Hypothalamus (tissue), 51 donors: Measurements from ENCODE around the gene RASGRP4.
"Not testable (repeated sequence)": the region's sequence is repeated elsewhere in the genome, so short reads cannot be mapped to it uniquely, and the experiment has no call there.

Experiments used
- DNase-seq, 51 donors: peaks; one replicate each; lab custom pipeline; 2025; lab: John Stamatoyannopoulos, UW

Gene RASGRP4

DNA sequence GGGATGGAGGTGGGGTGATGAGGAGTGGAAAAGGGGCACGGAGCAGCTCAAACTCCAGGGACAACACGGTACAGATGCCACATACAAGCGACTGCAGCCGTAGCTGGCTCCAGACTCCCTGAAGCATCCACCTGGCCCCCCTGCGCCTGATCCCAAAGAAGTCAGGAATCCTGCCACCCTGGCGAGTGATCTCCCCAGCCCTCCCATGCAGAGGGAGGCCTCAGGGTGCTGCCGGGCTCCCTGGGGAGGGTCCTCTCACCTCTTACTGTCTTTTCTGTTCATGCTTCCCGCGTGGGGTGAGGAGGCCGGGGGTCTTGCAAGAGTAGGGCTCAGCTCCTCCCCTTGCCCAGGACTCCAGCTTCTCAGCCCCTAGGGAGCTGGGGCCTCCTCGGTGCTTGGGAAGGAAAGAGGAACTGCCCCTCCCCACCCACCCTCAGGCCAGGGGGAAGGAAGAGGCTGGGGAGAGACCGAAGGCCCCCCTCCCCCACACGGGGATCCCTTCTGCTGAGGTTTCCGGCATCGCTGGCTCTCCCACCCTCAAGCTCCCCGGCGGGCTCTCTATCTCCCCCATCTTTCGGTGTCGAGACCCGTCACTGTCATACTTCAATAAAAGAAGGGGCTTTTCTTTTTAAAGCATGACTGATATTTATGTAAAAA, at the start of gene RASGRP4:
RASGRP4 (minus strand) TSS at position 410 of the 657 bp plus-strand sequence; CDS start at position 282, 128 bp downstream.
- peak in 13 of 51 donors; percentile 1 to 34 (median 7) for DNase-seq

DNA sequence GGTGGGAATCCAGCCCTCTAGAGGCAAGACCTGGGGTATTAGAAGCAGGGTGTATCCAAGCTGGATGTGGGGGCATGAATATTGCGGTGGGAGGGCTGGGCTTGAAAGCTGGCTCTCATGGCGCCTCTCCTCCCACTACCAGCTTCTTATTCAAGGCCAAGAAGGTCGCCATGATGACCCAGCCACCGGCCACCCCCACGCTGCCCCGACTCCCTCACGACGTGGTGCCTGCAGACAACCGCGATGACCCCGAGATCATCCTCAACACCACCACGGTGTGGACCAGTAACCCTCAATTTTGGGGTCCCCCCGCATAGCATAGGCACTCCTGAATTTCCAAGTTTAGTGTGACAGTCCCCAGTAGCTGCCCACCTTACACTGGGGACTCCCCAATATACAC, 49.2 kb upstream of the RASGRP4 start:
- DNase-seq = no peak

DNA sequence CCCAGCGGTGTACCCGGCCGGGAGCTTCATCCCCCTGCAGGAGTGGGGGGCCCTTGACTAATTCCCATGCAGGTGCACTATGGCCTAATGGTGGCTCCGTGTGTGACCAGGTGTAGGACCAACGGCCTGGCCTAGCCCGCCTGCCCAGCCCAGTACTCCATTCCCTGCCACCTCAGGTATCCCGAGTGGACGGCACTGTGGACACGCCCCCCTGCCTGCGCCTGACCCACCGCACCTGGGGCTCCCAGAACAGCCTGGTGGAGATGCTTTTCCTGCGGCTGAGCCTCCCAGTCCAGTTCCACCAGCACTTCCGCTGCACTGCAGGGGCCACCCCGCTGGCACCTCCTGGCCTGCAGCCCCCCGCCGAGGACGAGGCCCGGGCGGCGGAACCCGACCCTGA, 47.2 kb upstream of the RASGRP4 start:
- DNase-seq = no peak

GRCh38 chr19:38472725-38473124, 46.7 kb upstream of the RASGRP4 start:
- DNase-seq = not testable (repeated sequence)

DNA sequence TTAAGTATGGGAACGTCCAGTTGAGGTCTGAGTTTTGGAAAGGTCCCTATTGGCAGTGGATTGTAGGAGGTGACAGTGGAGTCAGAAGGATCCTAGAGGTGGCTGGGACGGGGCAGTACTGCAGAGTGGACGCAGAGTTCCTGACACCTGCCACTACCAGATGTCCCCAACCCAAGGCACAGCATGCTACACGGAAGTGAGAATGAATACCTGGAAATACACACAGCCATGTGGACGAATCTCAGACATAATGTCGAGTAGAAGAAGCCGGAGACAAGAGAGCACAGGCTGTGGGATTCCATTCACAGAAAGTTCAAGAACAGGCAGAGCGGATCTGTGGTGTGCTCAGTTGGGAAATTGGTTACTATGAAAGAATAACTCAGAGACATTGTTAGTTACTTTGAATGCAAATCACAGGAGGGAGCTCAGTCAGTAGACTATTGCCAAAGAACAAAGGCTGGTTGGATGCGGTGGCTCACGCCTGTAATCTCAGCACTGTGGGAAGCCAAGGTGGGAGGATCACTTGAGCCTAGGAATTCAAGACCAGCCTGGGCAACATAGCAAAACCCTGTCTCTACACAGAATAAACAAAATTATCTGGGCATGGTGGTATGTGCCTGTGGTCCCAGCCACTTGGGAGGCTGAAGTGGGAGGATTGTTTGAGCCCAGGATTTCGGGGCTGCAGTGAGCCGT, 44.9 kb upstream of the RASGRP4 start:
- no peak for DNase-seq

- DNase-seq = no peak
Observed at GRCh38 chr19:38469151-38469550, 43.1 kb upstream of the RASGRP4 start.

- DNase-seq = no peak
Observed at GRCh38 chr19:38467541-38468525, 41.8 kb upstream of the RASGRP4 start.

- DNase-seq = no peak
Observed at GRCh38 chr19:38466050-38466449, 40.0 kb upstream of the RASGRP4 start.

DNA sequence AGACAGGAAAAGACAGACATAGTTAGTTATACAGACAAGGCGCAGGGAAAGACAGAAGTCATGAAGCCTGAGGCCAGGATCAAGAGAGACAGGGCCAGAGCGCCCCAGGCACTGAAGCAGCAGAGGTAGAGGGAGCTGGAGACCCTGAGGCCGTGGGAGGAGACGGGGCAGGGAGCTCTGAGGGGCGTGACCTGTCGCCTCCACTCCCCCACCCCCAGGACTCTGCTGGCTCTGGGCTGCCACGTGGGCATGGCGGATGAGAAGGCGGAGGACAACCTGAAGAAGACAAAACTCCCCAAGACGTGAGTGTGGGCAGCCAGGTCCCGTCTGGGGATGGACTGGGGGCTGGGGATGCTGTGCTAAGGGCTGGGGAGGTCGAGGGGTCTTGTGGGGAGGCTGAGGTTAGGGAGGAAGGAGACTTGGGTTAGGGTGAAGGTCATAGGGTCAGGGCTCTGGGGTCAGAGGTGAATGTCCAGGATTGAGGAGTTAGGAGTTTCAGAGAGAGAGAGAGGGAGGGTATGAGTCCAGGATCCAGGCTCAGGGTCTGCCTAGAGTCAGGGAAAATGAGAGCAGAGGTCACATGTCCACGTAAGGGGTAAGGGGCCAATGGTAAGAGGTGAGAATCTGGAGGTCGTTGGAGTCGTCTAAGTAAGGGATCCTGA, 38.5 kb upstream of the RASGRP4 start:
- DNase-seq = no peak

DNA sequence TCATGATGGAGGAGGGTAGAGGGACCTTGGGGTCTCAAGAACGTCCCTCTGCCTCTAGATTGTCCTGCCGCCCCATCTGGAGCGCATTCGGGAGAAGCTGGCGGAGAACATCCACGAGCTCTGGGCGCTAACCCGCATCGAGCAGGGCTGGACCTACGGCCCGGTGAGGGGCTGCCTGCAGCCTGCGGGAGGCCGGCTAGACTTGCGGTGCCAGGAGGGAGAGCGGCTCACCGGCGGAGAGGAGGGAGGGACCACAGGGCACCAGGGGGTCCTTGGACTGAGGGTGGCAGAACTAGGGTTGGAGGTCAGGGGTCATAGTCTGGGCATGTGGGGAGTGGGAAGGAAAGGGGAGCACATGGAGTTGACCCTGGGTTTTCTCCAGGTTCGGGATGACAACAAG, 37.3 kb upstream of the RASGRP4 start:
- no peak for DNase-seq

DNA sequence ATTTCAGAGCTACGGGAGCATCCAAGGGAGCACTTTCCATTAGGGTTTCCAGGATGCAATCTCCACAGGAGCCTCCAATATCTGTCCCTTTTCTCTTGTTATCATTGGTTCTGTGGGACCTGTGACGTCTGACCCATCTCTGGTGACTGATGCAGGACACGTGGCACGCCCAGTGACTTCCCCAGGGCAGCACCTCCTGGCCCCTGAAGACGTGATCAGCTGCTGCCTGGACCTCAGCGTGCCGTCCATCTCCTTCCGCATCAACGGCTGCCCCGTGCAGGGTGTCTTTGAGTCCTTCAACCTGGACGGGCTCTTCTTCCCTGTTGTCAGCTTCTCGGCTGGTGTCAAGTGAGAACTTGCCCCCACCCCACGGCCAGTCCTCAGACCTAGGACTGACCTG, 33.0 kb upstream of the RASGRP4 start:
- DNase-seq = no peak

DNA sequence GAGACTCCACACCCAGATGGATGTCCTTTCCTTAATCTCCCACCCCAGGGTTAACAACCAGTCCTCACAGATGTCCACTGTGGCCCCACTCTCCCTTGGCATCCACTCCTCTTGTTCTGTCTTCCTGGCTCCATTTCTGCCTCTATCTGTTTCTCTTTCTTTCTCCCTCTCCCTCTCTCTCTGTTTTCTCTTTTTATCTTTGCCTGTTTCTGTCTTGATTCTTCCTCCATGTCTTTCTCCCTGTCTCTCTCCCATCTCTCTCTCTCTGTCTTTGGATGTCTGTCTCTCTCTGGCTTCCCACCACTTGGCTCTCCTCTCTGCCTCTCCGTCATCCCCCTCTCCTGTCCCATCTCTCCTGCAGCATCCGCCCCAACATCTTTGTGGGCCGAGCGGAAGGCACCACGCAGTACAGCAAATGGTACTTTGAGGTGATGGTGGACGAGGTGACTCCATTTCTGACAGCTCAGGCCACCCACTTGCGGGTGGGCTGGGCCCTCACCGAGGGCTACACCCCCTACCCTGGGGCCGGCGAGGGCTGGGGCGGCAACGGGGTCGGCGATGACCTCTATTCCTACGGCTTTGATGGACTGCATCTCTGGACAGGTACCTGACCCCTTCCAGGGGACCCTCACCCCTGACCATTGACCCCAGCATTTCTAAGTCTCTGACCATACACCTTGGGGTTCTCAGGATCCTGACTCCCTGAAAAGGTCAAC, 31.8 kb upstream of the RASGRP4 start:
- DNase-seq = no peak

DNA sequence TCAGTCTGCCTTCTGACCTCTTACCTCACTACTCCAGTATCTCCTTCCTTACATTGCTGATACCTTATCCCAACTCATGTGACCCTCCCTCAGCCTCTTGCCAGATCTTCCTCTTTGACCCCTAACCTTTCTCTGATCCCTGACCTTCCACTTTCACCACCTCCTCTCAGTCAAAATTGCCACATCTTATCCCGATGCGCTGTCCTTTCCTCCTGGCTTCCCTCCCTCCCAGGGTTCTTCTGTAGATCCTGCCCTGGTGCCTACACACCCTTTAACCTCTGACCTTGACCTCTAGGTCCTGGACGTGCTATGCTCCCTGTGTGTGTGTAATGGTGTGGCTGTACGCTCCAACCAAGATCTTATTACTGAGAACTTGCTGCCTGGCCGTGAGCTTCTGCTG, 31.2 kb upstream of the RASGRP4 start:
- DNase-seq = no peak

DNA sequence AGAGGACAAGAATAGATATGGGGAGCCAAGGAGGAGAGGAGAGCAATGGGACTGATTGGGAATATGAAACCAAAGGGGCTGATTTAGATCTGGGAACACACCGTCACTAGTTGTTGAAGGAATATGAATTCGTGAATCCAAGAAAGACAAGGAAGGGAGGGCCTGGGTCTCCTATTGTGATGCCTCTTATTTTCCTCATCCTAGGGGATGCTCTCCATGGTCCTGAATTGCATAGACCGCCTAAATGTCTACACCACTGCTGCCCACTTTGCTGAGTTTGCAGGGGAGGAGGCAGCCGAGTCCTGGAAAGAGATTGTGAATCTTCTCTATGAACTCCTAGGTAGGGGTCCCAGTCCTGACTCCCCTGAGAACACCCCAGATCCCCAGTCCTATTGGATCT, 29.0 kb upstream of the RASGRP4 start:
- no peak for DNase-seq

DNA sequence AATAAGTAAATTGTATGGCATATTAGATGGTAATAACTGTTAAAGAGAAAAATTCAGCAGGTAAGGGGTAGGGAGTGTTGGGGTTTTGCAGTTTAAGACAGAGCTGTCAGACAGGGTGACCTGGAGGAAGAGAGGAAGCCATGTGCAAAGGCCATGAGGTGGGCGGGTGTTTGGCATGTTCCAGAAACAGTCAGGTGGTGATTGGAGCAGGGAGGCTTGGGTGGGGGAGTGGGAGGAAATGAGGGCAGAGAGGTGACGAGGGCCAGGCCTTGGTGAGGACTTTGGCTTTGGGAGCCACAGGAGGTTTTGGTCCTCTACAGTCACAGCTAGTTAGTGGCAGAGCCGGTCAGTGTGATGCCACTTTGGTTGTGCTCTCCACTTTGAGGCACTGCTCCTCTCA, 27.6 kb upstream of the RASGRP4 start:
- DNase-seq = no peak

DNA sequence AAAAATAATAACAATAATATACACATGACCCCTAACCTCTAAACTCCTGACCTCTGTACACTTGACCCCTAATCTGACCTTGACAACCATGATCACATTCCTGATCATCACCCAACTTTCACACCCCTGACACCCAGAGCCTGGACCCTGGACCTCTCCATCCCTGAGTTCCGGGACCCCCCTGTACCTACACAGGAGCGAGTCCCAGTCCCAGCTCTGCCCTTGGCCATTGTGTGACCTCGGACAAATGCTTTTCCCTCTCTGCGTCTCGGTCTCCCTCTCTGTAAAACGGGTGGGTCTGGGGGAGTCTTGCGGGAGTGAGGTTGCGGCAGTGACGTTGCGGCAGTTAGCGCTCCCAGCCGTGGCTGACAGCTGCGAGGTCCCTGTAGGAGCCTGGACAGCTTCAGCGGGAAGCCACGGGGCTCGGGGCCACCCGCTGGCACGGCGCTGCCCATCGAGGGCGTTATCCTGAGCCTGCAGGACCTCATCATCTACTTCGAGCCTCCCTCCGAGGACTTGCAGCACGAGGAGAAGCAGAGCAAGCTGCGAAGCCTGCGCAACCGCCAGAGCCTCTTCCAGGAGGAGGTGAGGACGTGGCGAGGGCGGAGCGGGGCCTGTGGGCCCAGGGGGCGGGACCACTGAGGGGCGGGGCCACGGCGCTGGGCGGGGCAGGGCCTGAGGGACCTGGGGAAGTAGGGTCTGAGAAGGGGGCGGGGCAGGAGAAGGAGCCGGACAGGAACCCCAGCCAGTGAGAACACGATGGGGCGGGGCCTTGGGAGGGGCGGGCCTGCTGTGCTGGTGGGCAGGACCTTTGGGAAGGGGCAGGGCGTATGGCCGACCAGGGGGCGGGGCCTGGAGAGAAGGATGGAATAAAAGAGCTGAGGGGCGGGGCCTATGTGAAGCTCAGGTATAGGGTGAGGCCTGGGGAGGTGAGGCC, 26.7 kb upstream of the RASGRP4 start:
- DNase-seq = peak in 2 of 51 donors; percentile 1 to 5

DNA sequence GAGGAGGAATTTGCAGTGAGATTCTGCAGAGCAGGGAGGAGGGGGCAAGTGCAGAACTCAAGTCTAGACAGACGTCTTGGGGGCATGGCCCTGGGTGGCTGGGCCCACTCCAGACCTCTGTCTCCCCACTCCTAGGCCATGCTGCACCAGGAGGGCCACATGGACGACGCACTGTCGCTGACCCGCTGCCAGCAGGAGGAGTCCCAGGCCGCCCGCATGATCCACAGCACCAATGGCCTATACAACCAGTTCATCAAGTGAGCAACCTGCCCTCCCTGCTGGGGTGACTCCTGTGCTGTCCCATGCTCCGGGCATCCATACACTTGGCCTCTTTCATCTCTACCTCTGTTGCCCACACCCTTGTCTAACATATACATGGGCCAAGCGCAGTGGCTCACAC, 25.6 kb upstream of the RASGRP4 start:
- no peak for DNase-seq

- DNase-seq = no peak
Observed at GRCh38 chr19:38451036-38451435, 25.0 kb upstream of the RASGRP4 start.

DNA sequence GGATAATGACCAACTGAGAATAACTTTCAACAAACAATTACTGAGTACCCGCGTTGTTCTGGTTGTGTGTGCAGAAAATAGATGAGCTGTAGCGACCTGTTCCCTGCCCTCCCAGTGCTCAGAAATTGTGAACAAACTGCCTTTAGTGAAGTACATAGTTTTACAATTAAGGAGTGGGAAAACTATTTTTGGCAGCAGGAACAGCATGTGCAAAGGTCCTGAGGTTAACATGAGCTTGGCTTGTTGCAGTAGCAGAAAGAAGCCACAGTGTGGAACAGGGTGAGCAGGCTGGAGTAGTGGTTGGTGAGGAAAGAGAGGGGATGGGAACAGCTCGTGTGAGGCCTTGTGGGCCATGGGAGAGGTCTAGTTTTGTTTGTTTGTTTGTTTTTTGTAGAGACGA, 23.5 kb upstream of the RASGRP4 start:
- DNase-seq = no peak
